Keratinocyte (primary cell): ENCODE results near the gene ZNF423. TPM values are rescaled to one million over a fixed set of nuclear protein-coding genes. Genes with fewer than 3 reads are reported as not detected.

Source experiments
- DNase-seq: peaks from one replicate; pipeline ENCODE4 v3.0.0-alpha.2; 2011; ENCODE audit warnings: low read depth, missing footprints, low spot score
- FAIRE-seq: peaks from 2 replicates; lab custom pipeline; 2011; peaks lifted over from hg19 to GRCh38; lab: Jason Lieb, UNC
- H2AFZ ChIP-seq: 2 replicates; pipeline ENCODE4 v1.6.0; 2012; ENCODE audit warnings: low read length, control low read depth, inconsistent platforms; ENCODE audit not compliant: control insufficient read depth
- H3K27ac ChIP-seq: 2 replicates; pipeline ENCODE4 v1.5.1; 2011; ENCODE audit warnings: low read length; ENCODE audit not compliant: control insufficient read depth, insufficient read depth
- H3K27me3 ChIP-seq: 3 replicates; pipeline ENCODE4 v1.6.0; 2011; ENCODE audit warnings: low read length; ENCODE audit not compliant: control insufficient read depth, insufficient read depth; ENCODE audit errors: extremely low read depth
- H3K36me3 ChIP-seq, 2 experiments: 2 replicates in 1 of 2; 3 replicates in 1 of 2; pipeline ENCODE4 v1.5.1; 2011; ENCODE audit warnings: low read length in 2 of 2, mild to moderate bottlenecking in 1 of 2; ENCODE audit not compliant: control insufficient read depth in 2 of 2, insufficient read depth in 2 of 2; ENCODE audit errors: extremely low read depth in 1 of 2
- H3K4me1 ChIP-seq: 3 replicates; pipeline ENCODE4 v1.5.1; 2011; ENCODE audit warnings: low read length; ENCODE audit not compliant: control insufficient read depth, insufficient read depth; ENCODE audit errors: extremely low read depth
- H3K4me2 ChIP-seq: 3 replicates; pipeline ENCODE4 v1.6.0; 2011; ENCODE audit warnings: low read depth, low read length; ENCODE audit not compliant: control insufficient read depth, insufficient read depth; ENCODE audit errors: extremely low read depth
- H3K4me3 ChIP-seq, 3 experiments: fragments of 200-600 bp in 1 of 3; sonication (generic) in 1 of 3; 2 replicates in 2 of 3; 3 replicates in 1 of 3; pipeline ENCODE4 v1.5.1; 2011 to 2016; ENCODE audit warnings: low read length in 3 of 3, mild to moderate bottlenecking in 3 of 3, control low read depth in 2 of 3, inconsistent platforms in 1 of 3, low read depth in 1 of 3, mixed read lengths in 1 of 3, mixed run types in 1 of 3, moderate library complexity in 1 of 3; ENCODE audit not compliant: control insufficient read depth in 2 of 3, insufficient read depth in 2 of 3; ENCODE audit errors: extremely low read depth in 1 of 3
- H3K79me2 ChIP-seq: 2 replicates; pipeline ENCODE4 v1.6.0; 2012; ENCODE audit warnings: low read length; ENCODE audit not compliant: control insufficient read depth, insufficient read depth
- H3K9ac ChIP-seq: 3 replicates; pipeline ENCODE4 v1.6.0; 2011; ENCODE audit warnings: low read length; ENCODE audit not compliant: control insufficient read depth, insufficient read depth; ENCODE audit errors: extremely low read depth
- H3K9me1 ChIP-seq: 3 replicates; pipeline ENCODE4 v1.6.0; 2011; ENCODE audit warnings: low read length; ENCODE audit not compliant: control insufficient read depth, insufficient read depth; ENCODE audit errors: extremely low read depth
- H3K9me3 ChIP-seq: 2 replicates; pipeline ENCODE4 v1.5.1; 2012; ENCODE audit warnings: low read depth, low read length; ENCODE audit not compliant: control insufficient read depth
- H4K20me1 ChIP-seq: 3 replicates; pipeline ENCODE4 v1.6.0; 2011; ENCODE audit warnings: low read length; ENCODE audit not compliant: control insufficient read depth, insufficient read depth; ENCODE audit errors: extremely low read depth
- EZH2 ChIP-seq: IDR thresholded peaks from one replicate; pipeline ENCODE4 v1.6.1; 2012; ENCODE audit warnings: inconsistent platforms, mild to moderate bottlenecking, low read length, moderate library complexity
- dilution Hi-C: fragments of 300-500 bp; cut with MboI; formaldehyde crosslinking; loops from one replicate; pipeline ENCODE4 v1.7.0; 2020; ENCODE audit warnings: low sequenced_read_pairs; ENCODE audit not compliant: extremely low pct_ligation_motif_present
- polyA plus RNA-seq, 5 experiments: library from polyadenylated mRNA; depleted of rRNA in 3 of 5; stranded (reverse) in 3 of 5; stranded (forward) in 1 of 5; unstranded in 1 of 5; fragments of >200 nt; gene quantifications; 1 replicate in 1 of 5; 2 replicates in 3 of 5; 3 replicates in 1 of 5; pipeline versions ENCODE4 v1.2.1 to v1.2.3, GENCODE V29; 2011 to 2012; ENCODE audit warnings: missing spikeins in 2 of 5, low read depth in 1 of 5, low replicate concordance in 1 of 5
- TF ChIP-seq, protein P1 (sequence below), 3 experiments: IDR thresholded peaks in 1 of 3; conservative IDR thresholded peaks in 1 of 3; optimal IDR thresholded peaks in 1 of 3; 2 replicates in 2 of 3; 3 replicates in 1 of 3; pipeline versions ENCODE3 to v1.5.1; 2011; ENCODE audit warnings: low read length in 3 of 3, mild to moderate bottlenecking in 3 of 3, moderate library complexity in 2 of 3, control low read depth in 1 of 3, inconsistent platforms in 1 of 3; ENCODE audit not compliant: insufficient read depth in 2 of 3; ENCODE audit errors: extremely low read depth in 1 of 3

Gene ZNF423
- polyA plus RNA-seq, 1 donor (not counting 4 experiments of a cell fraction or from before 2014, with no cell fraction given), result 0.05 TPM

DNA sequence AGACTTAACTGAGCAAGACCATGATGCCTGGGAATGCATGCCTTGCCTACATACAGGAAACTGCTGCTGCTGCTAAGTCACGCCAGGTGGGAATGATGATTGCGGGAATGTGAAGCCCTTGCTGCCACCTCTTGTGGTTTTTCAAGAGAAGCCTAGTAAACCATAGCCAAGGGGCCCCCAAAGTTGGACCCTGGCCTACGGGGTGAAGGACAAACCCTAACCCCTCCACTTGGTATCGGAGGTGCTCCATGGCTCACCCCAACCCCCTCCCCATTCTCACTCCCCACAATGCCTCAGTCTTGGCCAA is 233.9 kb downstream of the ZNF423 start:
- no peak overlapping the region for H2AFZ ChIP-seq
- H3K27ac ChIP-seq, result no peak overlapping the region
- H3K4me1 ChIP-seq, result no peaks in the 10 kb centered on the region
- H3K79me2 ChIP-seq, result no peaks in the 10 kb centered on the region
- dilution Hi-C loops, result no loop called here
- H3K4me2 ChIP-seq, result no peak overlapping the region
- FAIRE-seq, result no peak
- H3K4me3 ChIP-seq, result no peak overlapping the region
- DNase-seq, result no peak
- no peaks in the 10 kb centered on the region for H3K36me3 ChIP-seq
- no peaks in the 10 kb centered on the region for H3K9me1 ChIP-seq
- TF ChIP-seq EZH2, result no peak
- TF ChIP-seq, protein P1, sequence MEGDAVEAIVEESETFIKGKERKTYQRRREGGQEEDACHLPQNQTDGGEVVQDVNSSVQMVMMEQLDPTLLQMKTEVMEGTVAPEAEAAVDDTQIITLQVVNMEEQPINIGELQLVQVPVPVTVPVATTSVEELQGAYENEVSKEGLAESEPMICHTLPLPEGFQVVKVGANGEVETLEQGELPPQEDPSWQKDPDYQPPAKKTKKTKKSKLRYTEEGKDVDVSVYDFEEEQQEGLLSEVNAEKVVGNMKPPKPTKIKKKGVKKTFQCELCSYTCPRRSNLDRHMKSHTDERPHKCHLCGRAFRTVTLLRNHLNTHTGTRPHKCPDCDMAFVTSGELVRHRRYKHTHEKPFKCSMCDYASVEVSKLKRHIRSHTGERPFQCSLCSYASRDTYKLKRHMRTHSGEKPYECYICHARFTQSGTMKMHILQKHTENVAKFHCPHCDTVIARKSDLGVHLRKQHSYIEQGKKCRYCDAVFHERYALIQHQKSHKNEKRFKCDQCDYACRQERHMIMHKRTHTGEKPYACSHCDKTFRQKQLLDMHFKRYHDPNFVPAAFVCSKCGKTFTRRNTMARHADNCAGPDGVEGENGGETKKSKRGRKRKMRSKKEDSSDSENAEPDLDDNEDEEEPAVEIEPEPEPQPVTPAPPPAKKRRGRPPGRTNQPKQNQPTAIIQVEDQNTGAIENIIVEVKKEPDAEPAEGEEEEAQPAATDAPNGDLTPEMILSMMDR (optimal IDR thresholded peaks at IDR 0.05 in 1 of 3, IDR thresholded peaks at IDR 0.05 in 1 of 3, conservative IDR thresholded peaks at IDR 0.05 in 1 of 3; ENCODE audit: extremely low read depth in 1 of 3, insufficient read depth in 2 of 3, low read length in 3 of 3), result no peak
- H3K9ac ChIP-seq, result no peak overlapping the region
- no peaks in the 10 kb centered on the region for H4K20me1 ChIP-seq
- H3K9me3 ChIP-seq, result no peaks in the 10 kb centered on the region
- no peaks in the 10 kb centered on the region for H3K27me3 ChIP-seq

DNA sequence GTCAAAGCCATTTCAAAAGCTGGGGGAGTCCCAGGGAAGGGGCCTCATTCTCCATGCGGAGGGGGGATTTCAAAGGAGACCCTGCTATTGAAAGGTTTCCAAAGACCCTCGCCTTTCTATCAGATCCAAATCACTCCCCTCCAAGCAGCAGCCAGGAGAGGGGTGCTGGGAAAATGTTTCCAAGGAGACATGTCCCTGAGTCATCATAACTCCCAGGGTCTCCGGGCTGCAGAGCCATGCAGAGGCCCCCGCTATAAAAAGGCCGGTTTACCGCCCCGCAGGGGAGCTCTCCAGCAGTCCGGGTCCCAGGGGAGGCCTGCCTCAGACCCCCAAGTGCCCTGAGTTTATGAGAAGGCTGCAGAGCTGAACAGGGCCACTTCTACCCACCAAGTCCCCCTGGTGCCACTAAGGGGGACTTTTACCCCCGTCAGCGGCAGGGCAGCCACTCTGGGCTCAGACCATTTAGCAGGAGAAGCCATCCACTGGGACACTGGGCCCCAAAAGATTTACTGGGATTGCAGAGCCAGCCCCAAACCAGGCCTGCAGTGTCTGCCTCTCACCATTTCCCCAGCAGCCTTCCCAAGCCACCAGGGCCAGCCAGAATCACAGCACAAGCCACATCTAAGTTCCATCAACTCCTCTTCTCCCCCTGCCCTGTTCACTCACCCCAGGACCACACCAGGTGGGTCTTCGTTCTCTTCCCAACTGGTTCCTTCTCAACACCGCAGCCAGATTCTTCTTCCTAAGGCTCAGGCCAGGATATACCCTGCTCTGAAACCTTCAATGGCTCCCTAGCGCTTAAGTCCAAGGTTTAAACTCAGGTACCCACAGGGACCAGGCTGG is 234.4 kb downstream of the ZNF423 start:
- dilution Hi-C loops, result no loop called here
- no peaks in the 10 kb centered on the region for H4K20me1 ChIP-seq
- H3K4me1 ChIP-seq, result no peaks in the 10 kb centered on the region
- no peak overlapping the region for H3K27ac ChIP-seq
- H3K4me3 ChIP-seq, result no peak overlapping the region
- H3K27me3 ChIP-seq, result no peaks in the 10 kb centered on the region
- H3K4me2 ChIP-seq, result no peak overlapping the region
- FAIRE-seq (no peak), DNase-seq (no peak)
- H3K9me3 ChIP-seq, result no peaks in the 10 kb centered on the region
- H3K9me1 ChIP-seq, result no peaks in the 10 kb centered on the region
- TF ChIP-seq, protein P1 (optimal IDR thresholded peaks at IDR 0.05 in 1 of 3, IDR thresholded peaks at IDR 0.05 in 1 of 3, conservative IDR thresholded peaks at IDR 0.05 in 1 of 3; ENCODE audit: extremely low read depth in 1 of 3, insufficient read depth in 2 of 3, low read length in 3 of 3), result no peak
- TF ChIP-seq EZH2, result no peak
- H3K36me3 ChIP-seq, result no peaks in the 10 kb centered on the region
- H2AFZ ChIP-seq, result no peak overlapping the region
- H3K9ac ChIP-seq, result no peak overlapping the region
- no peaks in the 10 kb centered on the region for H3K79me2 ChIP-seq
